GM12878 (cell line): Measurements from ENCODE around the gene CDKN1C. TPM values are rescaled to one million over a fixed set of nuclear protein-coding genes. Genes with fewer than 3 reads are reported as not detected.

Experiments used
- ATAC-seq: fragments of 200-7000 bp; cut with Tn5 transposase; 3 replicates; pipeline ENCODE4 v1.9.1; 2020; ENCODE audit warnings: mild to moderate bottlenecking, moderate library complexity
- BruUV-seq: library from RNA; stranded (reverse); fragments of 400-500 nt; replicated peaks from 2 replicates; lab custom pipeline; 2021; lab: Mats Ljungman, UMichigan
- CTCF ChIA-PET: fragments of 300-600 bp; sonication (Branson Sonifier 250); formaldehyde crosslinking; extraction: SDS; loops from one replicate; lab custom pipeline; 2021; ENCODE audit warnings: inconsistent platforms; lab: Yijun Ruan, JAX
- POLR2A ChIA-PET: fragments of 350-600 bp; formaldehyde crosslinking; extraction: SDS; loops from one replicate; lab custom pipeline; 2021; ENCODE audit warnings: inconsistent platforms; lab: Charles Lee
- RAD21 ChIA-PET: fragments of 300-600 bp; sonication (Branson Sonifier 250); formaldehyde crosslinking; loops from one replicate; lab custom pipeline; 2023; ENCODE audit warnings: antibody characterized with exemption; ENCODE audit not compliant: unreplicated experiment; lab: Charles Lee
- SMC1A ChIA-PET: fragments of 300-600 bp; sonication (Branson Sonifier 250); formaldehyde crosslinking; loops from one replicate; lab custom pipeline; 2023; ENCODE audit not compliant: unreplicated experiment, uncharacterized antibody; lab: Charles Lee
- DNase-seq: peaks from one replicate; pipeline ENCODE4 v3.0.0-alpha.2; 2011; ENCODE audit warnings: low read depth, low spot score
- FAIRE-seq: peaks from 3 replicates; lab custom pipeline; 2011; peaks lifted over from hg19 to GRCh38; lab: Jason Lieb, UNC
- H2AFZ ChIP-seq: 2 replicates; pipeline ENCODE4 v1.6.0; 2011; ENCODE audit warnings: low read depth, low read length, control low read depth; ENCODE audit not compliant: control insufficient read depth
- H3K27ac ChIP-seq: 2 replicates; pipeline ENCODE4 v1.5.1; 2011; ENCODE audit warnings: control low read depth; ENCODE audit not compliant: control insufficient read depth, insufficient read depth
- H3K27me3 ChIP-seq, 2 experiments: replicated peaks in 1 of 2; 2 replicates each; pipeline versions ENCODE4 v1.6.0 to v1.6.1; 2011; ENCODE audit warnings: low read length in 1 of 2; ENCODE audit not compliant: control insufficient read depth in 2 of 2, insufficient read depth in 2 of 2
- H3K36me3 ChIP-seq, 2 experiments: 2 replicates each; pipeline ENCODE4 v1.5.1; 2011; ENCODE audit warnings: low read length in 1 of 2; ENCODE audit not compliant: control insufficient read depth in 2 of 2, insufficient read depth in 2 of 2
- H3K4me1 ChIP-seq: 2 replicates; pipeline ENCODE4 v1.6.1; 2011; ENCODE audit warnings: mild to moderate bottlenecking, low read length, moderate library complexity, mixed read lengths; ENCODE audit not compliant: control insufficient read depth, insufficient read depth
- H3K4me2 ChIP-seq: 2 replicates; pipeline ENCODE4 v1.6.0; 2011; ENCODE audit warnings: control low read depth; ENCODE audit not compliant: control insufficient read depth, insufficient read depth
- H3K4me3 ChIP-seq: fragments of 200-600 bp; sonication (generic); 2 replicates; pipeline ENCODE4 v1.5.1; 2016
- H3K79me2 ChIP-seq: 2 replicates; pipeline ENCODE4 v1.6.0; 2011; ENCODE audit warnings: low read length; ENCODE audit not compliant: control insufficient read depth, insufficient read depth
- H3K9ac ChIP-seq: 2 replicates; pipeline ENCODE4 v1.8.0; 2011; ENCODE audit warnings: low read length, control low read depth, mixed read lengths; ENCODE audit not compliant: control insufficient read depth, insufficient read depth
- H3K9me3 ChIP-seq: replicated peaks from 3 replicates; pipeline ENCODE4 v1.5.1; 2011; ENCODE audit warnings: mild to moderate bottlenecking, low read length; ENCODE audit not compliant: control insufficient read depth, insufficient read depth
- H4K20me1 ChIP-seq: 2 replicates; pipeline ENCODE4 v1.6.0; 2011; ENCODE audit not compliant: control insufficient read depth, insufficient read depth
- CTCF ChIP-seq, 3 experiments: IDR thresholded peaks in 2 of 3; conservative IDR thresholded peaks in 1 of 3; 2 replicates each; pipeline ENCODE4 v1.5.1; 2011; ENCODE audit warnings: low read depth in 3 of 3, low read length in 3 of 3, mild to moderate bottlenecking in 3 of 3, control low read depth in 2 of 3, moderate library complexity in 2 of 3, inconsistent platforms in 1 of 3, mixed read lengths in 1 of 3; ENCODE audit not compliant: control insufficient read depth in 2 of 3, insufficient read depth in 1 of 3; ENCODE audit errors: extremely low read depth in 1 of 3
- EP300 ChIP-seq, 2 experiments: fragments of 150-350 bp in 1 of 2; IDR thresholded peaks; 2 replicates each; pipeline ENCODE4 v1.6.1; 2011 to 2012; ENCODE audit warnings: low read depth in 2 of 2, low read length in 2 of 2, borderline replicate concordance in 1 of 2, improper control_type of control experiment in 1 of 2, inconsistent platforms in 1 of 2; ENCODE audit not compliant: control insufficient read depth in 1 of 2
- KAT2A ChIP-seq: conservative IDR thresholded peaks from 2 replicates; pipeline ENCODE4 v1.6.1; 2011; ENCODE audit warnings: low read depth, low read length; ENCODE audit not compliant: control insufficient read depth
- MAX ChIP-seq: IDR thresholded peaks from 2 replicates; pipeline ENCODE4 v1.6.1; 2012; ENCODE audit warnings: low read depth, low read length, improper control_type of control experiment
- PKNOX1 ChIP-seq: fragments of 450-650 bp; IDR thresholded peaks from 2 replicates; pipeline ENCODE4 v1.6.1; 2016; ENCODE audit warnings: mild to moderate bottlenecking
- SREBF1 ChIP-seq: IDR thresholded peaks from 2 replicates; pipeline ENCODE4 v1.6.1; 2012; ENCODE audit warnings: mild to moderate bottlenecking, low read length
- USF1 ChIP-seq: IDR thresholded peaks from 2 replicates; pipeline ENCODE4 v1.6.1; 2011; ENCODE audit warnings: borderline replicate concordance, low read depth, mild to moderate bottlenecking, moderate library complexity, mixed read lengths, low read length; ENCODE audit not compliant: insufficient read depth; ENCODE audit errors: extremely low read length
- USF2 ChIP-seq: IDR thresholded peaks from 2 replicates; pipeline ENCODE4 v1.6.1; 2011; ENCODE audit warnings: low read depth, low read length, improper control_type of control experiment, borderline replicate concordance
- WRNIP1 ChIP-seq: IDR thresholded peaks from 2 replicates; pipeline ENCODE4 v1.6.1; 2011; ENCODE audit warnings: low read depth, low read length, improper control_type of control experiment, borderline replicate concordance
- ZBED1 ChIP-seq: IDR thresholded peaks from 2 replicates; pipeline ENCODE4 v1.6.1; 2016; ENCODE audit warnings: borderline replicate concordance
- ZNF207 ChIP-seq: fragments of 450-650 bp; IDR thresholded peaks from 2 replicates; pipeline ENCODE4 v1.6.1; 2014; ENCODE audit warnings: antibody characterized with exemption, mild to moderate bottlenecking, borderline replicate concordance
- ZNF622 ChIP-seq: fragments of 450-650 bp; IDR thresholded peaks from 2 replicates; pipeline ENCODE4 v1.6.1; 2017; ENCODE audit warnings: mild to moderate bottlenecking, inconsistent platforms
- ZSCAN29 ChIP-seq: fragments of 450-650 bp; IDR thresholded peaks from 2 replicates; pipeline ENCODE4 v1.6.1; 2017; ENCODE audit warnings: mild to moderate bottlenecking, moderate library complexity
- WGBS: methylation state at CpG from one replicate; pipeline ENCODE4 v1.1.6; 2016; ENCODE audit warnings: low lambda C conversion rate; ENCODE audit not compliant: insufficient replicate concordance, insufficient coverage; ENCODE audit errors: missing lambda C conversion rate; 5-methylcytosine and 5-hydroxymethylcytosine counted together
- in situ Hi-C: fragments of 300-500 bp; cut with MboI; formaldehyde crosslinking; loops from 9 replicates; pipeline ENCODE4 v1.14.3; 2018; ENCODE audit warnings: mixed read lengths
- intact Hi-C: fragments of 100-400 bp; cut with micrococcal nuclease; formaldehyde crosslinking; loops from one replicate; pipeline ENCODE4 v1.14.2; 2022; ENCODE audit not compliant: unreplicated experiment
- polyA plus RNA-seq, 11 experiments: library from polyadenylated mRNA; depleted of rRNA in 4 of 11; unstranded in 6 of 11; stranded (reverse) in 5 of 11; fragments of >200 nt; fragmentation: Nextera tagmentation in 4 of 11; fragmentation: Illumina TruSeq in 1 of 11; extraction: Ambion mirVana in 4 of 11; extraction: Trizol in 1 of 11; gene quantifications; 1 replicate in 1 of 11; 2 replicates in 10 of 11; pipeline versions ENCODE4 v1.2.1 to v1.2.3, GENCODE V29; 2011 to 2016; ENCODE audit warnings: inconsistent platforms in 2 of 11, missing spikeins in 2 of 11, low read depth in 1 of 11
- total RNA-seq, 4 experiments: library from RNA; depleted of rRNA in 3 of 4; stranded (reverse); fragments of >200 nt in 3 of 4; fragmentation: Illumina TruSeq in 1 of 4; extraction: Trizol in 1 of 4; gene quantifications; 2 replicates each; pipeline versions ENCODE4 v1.2.1 to v1.2.3, GENCODE V29; 2013 to 2021

CDKN1C gene
- total and polyA plus RNA-seq, 10 of the 15 experiments (the other 5 are each of a cell fraction or from before 2014, with no cell fraction given), result 0.05 to 0.21 (median 0.14) TPM; not detected in 7

GRCh38 chr11:2926611-2927051 is 41.1 kb upstream of the CDKN1C start (continued):
- no peak for TF ChIP-seq KAT2A
- TF ChIP-seq EP300 (IDR thresholded peaks at IDR 0.05; ENCODE audit: borderline replicate concordance in 1 of 2, control insufficient read depth in 1 of 2, low read depth in 2 of 2, low read length in 2 of 2), result no peak
- TF ChIP-seq USF2, result no peak
- no peak for TF ChIP-seq ZSCAN29

GRCh38 chr11:2924821-2925675 is 39.5 kb upstream of the CDKN1C start:
- no TSS peak for BruUV-seq
- intact Hi-C loops, result no loop called here
- no peak for TF ChIP-seq ZNF207
- TF ChIP-seq MAX, result no peak
- TF ChIP-seq USF1, result no peak
- TF ChIP-seq ZNF622, result no peak
- TF ChIP-seq CTCF (IDR thresholded peaks at IDR 0.05 in 2 of 3, conservative IDR thresholded peaks at IDR 0.05 in 1 of 3; ENCODE audit: control insufficient read depth in 2 of 3, extremely low read depth in 1 of 3, insufficient read depth in 1 of 3, low read depth in 3 of 3, low read length in 3 of 3), result no peak
- TF ChIP-seq SREBF1, result no peak
- no peak for TF ChIP-seq WRNIP1
- no peak for TF ChIP-seq PKNOX1
- TF ChIP-seq ZBED1, result no peak

More at GRCh38 chr11:2924821-2925675, 39.5 kb upstream of the CDKN1C start:
- Histone ChIP-seq H3K4me2 (no peak overlapping the region), H3K4me1 (peaks cover 7% of the 10 kb centered on the region), H3K27ac (no peak overlapping the region), H3K27me3 (peaks cover 3 to 15% of the 10 kb centered on the region in 2 experiments), H3K9ac (no peak overlapping the region), H3K36me3 (no peaks in the 10 kb centered on the region), H3K4me3 (no peak overlapping the region), H2AFZ (no peak overlapping the region), H3K9me3 (no peaks in the 10 kb centered on the region), H3K79me2 (no peaks in the 10 kb centered on the region), H4K20me1 (no peaks in the 10 kb centered on the region)
- FAIRE-seq (no peak), ATAC-seq (no peak), DNase-seq (no peak)
- POLR2A ChIA-PET, result no interaction called here
- SMC1A ChIA-PET, result no interaction called here
- CTCF ChIA-PET, result no interaction called here
- RAD21 ChIA-PET, result no interaction called here
- 66% methylated on average over 30 of the region's 30 CpGs for WGBS
- in situ Hi-C loops, result no loop called here
